Measurements from ENCODE around the gene APOC4. TPM values are rescaled to one million over a fixed set of nuclear protein-coding genes. Genes with fewer than 3 reads are reported as not detected.

The APOC4 gene
- polyA plus RNA-seq, 2 donors: not detected

DNA sequence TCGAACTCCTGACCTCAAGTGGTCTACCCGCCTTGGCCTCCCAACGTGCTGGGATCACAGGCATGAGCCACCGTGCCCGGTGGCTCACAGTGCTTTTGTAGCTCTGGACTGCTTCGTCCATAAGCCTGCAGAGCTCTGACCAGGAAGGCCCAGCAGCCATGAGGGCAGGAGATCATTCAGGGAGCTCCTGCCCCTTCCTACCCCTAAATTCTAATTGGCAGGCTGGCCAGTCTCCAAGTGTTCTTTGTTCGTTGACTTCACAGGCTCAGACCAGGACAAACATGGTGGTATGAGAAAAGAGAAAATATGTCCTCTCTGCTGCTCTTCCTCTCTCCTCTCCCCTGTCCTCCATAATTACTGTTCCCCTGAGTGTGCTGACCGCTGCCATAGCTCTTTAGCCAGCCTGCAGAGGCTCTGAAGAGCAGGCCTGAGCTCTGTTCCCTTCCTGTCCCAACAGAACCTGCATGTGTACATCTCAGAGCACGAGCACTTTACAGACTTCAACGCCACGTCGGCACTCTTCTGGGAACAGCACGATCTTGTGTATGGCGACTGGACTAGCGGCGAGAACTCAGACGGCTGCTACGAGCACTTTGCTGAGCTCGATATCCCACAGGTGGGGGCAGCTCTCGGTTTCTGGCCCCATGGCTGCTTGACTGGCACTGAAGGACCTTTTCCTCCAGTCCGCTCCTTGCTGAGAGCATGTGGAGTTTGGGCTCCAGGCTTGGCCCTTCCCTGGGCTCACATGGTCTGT is 32.1 kb downstream of the APOC4 start:
- no peaks in the 10 kb centered on the region for H3K9me3 ChIP-seq (ENCODE audit: control insufficient read depth in 2 of 2, insufficient read depth in 1 of 2, low read depth in 1 of 2, low read length in 1 of 2)
- WGBS, 2 donors: 90 to 92% methylated on average over 21 of the region's 21 CpGs
- no peak overlapping the region for H3K4me3 ChIP-seq (ENCODE audit: low read depth in 1 of 2, low read length in 2 of 2)
- no peaks in the 10 kb centered on the region for H3K4me1 ChIP-seq (ENCODE audit: control insufficient read depth in 2 of 2, insufficient read depth in 2 of 2, low read length in 1 of 2)
- peaks cover 20 to 46% of the 10 kb centered on the region in 2 donors for H3K36me3 ChIP-seq (ENCODE audit: control insufficient read depth in 2 of 2, insufficient read depth in 2 of 2, low read length in 1 of 2)
- H3K27ac ChIP-seq (ENCODE audit: low read depth in 2 of 2, low read length in 1 of 2): no peak overlapping the region
- H3K27me3 ChIP-seq (ENCODE audit: control insufficient read depth in 1 of 2, insufficient read depth in 2 of 2, low read length in 2 of 2): no peaks in the 10 kb centered on the region

DNA sequence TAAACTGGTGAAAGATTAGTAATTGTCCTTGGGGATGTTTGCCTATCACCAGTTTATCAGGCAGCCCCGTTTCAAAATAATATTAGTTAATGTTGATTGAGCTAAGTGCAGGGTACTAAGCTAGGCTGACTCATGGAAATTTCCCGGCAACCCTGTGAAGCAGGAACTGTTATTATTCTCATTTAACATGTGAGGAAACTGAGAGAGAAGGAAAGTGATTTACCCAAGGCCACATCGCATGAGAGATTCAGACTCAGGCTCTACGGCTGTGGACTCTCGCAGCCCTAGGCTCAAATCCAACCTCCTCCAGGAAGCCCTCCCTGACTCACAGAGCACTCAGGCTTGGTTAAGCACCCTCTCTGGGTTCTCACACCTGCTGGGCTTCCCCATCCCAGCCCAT is 32.8 kb downstream of the APOC4 start:
- Histone ChIP-seq H3K4me3 (ENCODE audit: low read depth in 1 of 2, low read length in 2 of 2) (no peak overlapping the region), H3K4me1 (ENCODE audit: control insufficient read depth in 2 of 2, insufficient read depth in 2 of 2, low read length in 1 of 2) (no peaks in the 10 kb centered on the region), H3K36me3 (ENCODE audit: control insufficient read depth in 2 of 2, insufficient read depth in 2 of 2, low read length in 1 of 2) (peaks cover 22 to 50% of the 10 kb centered on the region in 2 donors), H3K9me3 (ENCODE audit: control insufficient read depth in 2 of 2, insufficient read depth in 1 of 2, low read depth in 1 of 2, low read length in 1 of 2) (no peaks in the 10 kb centered on the region), H3K27me3 (ENCODE audit: control insufficient read depth in 1 of 2, insufficient read depth in 2 of 2, low read length in 2 of 2) (no peaks in the 10 kb centered on the region), H3K27ac (ENCODE audit: low read depth in 2 of 2, low read length in 1 of 2) (no peak overlapping the region)
- 84 to 86% methylated on average over 5 of the region's 5 CpGs for WGBS, 2 donors

DNA sequence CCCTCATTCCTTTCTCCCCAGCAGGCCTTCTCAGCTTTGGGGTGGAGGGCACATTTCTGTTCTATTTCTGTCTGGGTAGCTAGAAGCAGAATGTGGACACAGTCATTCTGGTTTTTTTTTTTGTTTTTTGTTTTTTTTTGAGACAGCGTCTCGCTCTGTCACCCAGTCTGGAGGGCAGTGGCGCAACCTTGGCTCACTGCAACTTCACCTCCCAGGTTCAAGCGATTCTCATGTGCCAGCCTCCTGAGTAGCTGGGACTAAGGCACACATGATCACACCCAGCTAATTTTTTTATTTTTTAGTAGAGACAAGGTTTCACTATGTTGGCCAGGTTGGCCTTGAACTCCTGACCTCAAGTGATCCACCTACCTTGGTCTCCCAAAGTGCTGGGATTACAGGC is 33.4 kb downstream of the APOC4 start:
- H3K27ac ChIP-seq (ENCODE audit: low read depth in 2 of 2, low read length in 1 of 2): no peak overlapping the region
- H3K4me3 ChIP-seq (ENCODE audit: low read depth in 1 of 2, low read length in 2 of 2): no peak overlapping the region
- no peaks in the 10 kb centered on the region for H3K4me1 ChIP-seq (ENCODE audit: control insufficient read depth in 2 of 2, insufficient read depth in 2 of 2, low read length in 1 of 2)
- H3K9me3 ChIP-seq (ENCODE audit: control insufficient read depth in 2 of 2, insufficient read depth in 1 of 2, low read depth in 1 of 2, low read length in 1 of 2): no peaks in the 10 kb centered on the region
- H3K36me3 ChIP-seq (ENCODE audit: control insufficient read depth in 2 of 2, insufficient read depth in 2 of 2, low read length in 1 of 2): peaks cover 22 to 53% of the 10 kb centered on the region in 2 donors
- no peaks in the 10 kb centered on the region for H3K27me3 ChIP-seq (ENCODE audit: control insufficient read depth in 1 of 2, insufficient read depth in 2 of 2, low read length in 2 of 2)
- 96 to 97% methylated on average over 4 of the region's 4 CpGs for WGBS, 2 donors

DNA sequence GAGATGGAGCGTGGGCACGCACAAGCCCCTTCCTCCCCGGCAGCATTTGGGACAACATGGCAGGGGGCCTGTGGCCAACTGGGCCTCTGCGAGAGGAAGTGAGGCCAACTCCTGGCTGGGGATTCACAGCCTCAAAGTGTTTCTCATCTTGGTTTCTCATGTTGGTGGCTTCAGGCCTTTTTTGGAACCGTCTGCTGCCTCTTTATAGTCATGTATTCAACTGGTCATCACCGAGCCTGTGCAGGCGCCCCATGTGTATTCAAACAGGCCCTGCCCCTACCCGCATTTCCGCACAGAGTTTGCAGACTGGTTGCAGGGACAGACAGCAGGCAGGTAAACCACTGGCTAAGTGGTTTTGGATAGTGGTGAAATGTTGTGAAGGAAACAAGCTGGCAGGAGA is 42.0 kb downstream of the APOC4 start:
- peaks cover 23 to 42% of the 10 kb centered on the region in 2 donors for H3K36me3 ChIP-seq (ENCODE audit: control insufficient read depth in 2 of 2, insufficient read depth in 2 of 2, low read length in 1 of 2)
- H3K27ac ChIP-seq (ENCODE audit: low read depth in 2 of 2, low read length in 1 of 2): no peak overlapping the region
- no peak overlapping the region for H3K4me3 ChIP-seq (ENCODE audit: low read depth in 1 of 2, low read length in 2 of 2)
- H3K27me3 ChIP-seq (ENCODE audit: control insufficient read depth in 1 of 2, insufficient read depth in 2 of 2, low read length in 2 of 2): no peaks in the 10 kb centered on the region
- H3K4me1 ChIP-seq (ENCODE audit: control insufficient read depth in 2 of 2, insufficient read depth in 2 of 2, low read length in 1 of 2): no peaks in the 10 kb centered on the region
- WGBS, 2 donors: 85 to 89% methylated on average over 9 of the region's 9 CpGs
- no peaks in the 10 kb centered on the region for H3K9me3 ChIP-seq (ENCODE audit: control insufficient read depth in 2 of 2, insufficient read depth in 1 of 2, low read depth in 1 of 2, low read length in 1 of 2)

DNA sequence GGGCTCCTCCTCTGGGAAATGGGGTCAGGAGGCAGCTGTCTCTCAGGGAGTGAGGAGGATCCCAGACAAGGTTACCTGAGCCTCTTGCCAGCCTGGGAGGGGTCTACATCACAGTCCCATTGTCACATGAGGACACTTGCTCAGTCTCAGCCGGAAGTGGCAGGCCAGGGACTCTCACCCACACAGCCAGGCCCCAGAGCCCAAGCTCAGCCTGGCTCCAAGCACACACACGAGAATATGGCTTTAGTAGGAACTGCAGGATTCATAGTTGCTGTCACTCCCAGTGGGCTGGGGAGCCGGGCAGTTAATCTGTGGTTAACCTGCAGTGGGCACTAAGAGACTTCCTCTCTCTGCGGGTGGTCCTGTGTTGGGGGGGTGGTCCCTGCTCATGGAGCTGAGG is 43.4 kb downstream of the APOC4 start:
- WGBS, 2 donors: 90% methylated on average over 4 of the region's 4 CpGs
- no peaks in the 10 kb centered on the region for H3K4me1 ChIP-seq (ENCODE audit: control insufficient read depth in 2 of 2, insufficient read depth in 2 of 2, low read length in 1 of 2)
- peaks cover 19 to 42% of the 10 kb centered on the region in 2 donors for H3K36me3 ChIP-seq (ENCODE audit: control insufficient read depth in 2 of 2, insufficient read depth in 2 of 2, low read length in 1 of 2)
- H3K27me3 ChIP-seq (ENCODE audit: control insufficient read depth in 1 of 2, insufficient read depth in 2 of 2, low read length in 2 of 2): no peaks in the 10 kb centered on the region
- no peaks in the 10 kb centered on the region for H3K9me3 ChIP-seq (ENCODE audit: control insufficient read depth in 2 of 2, insufficient read depth in 1 of 2, low read depth in 1 of 2, low read length in 1 of 2)
- H3K27ac ChIP-seq (ENCODE audit: low read depth in 2 of 2, low read length in 1 of 2): no peak overlapping the region
- H3K4me3 ChIP-seq (ENCODE audit: low read depth in 1 of 2, low read length in 2 of 2): no peak overlapping the region

DNA sequence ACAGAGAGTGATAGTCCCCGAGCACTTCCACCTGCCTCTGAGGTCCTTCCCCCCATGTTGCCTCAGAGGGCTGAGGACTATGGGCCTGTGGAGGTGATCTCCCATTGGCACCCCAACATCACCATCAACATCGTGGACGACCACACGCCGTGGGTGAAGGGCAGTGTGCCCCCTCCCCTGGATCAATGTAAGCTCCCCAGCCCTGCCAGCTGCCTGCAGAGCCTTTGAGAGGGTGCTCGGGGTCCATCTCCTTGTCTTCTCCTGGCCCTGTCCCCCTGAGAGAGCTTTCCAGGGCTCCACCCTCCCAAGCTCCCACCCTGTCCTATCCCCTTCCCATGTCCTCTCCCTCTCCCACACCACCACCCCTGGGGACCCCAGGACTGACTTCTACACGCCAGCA is 44.4 kb downstream of the APOC4 start:
- H3K4me1 ChIP-seq (ENCODE audit: control insufficient read depth in 2 of 2, insufficient read depth in 2 of 2, low read length in 1 of 2): no peaks in the 10 kb centered on the region
- no peaks in the 10 kb centered on the region for H3K27me3 ChIP-seq (ENCODE audit: control insufficient read depth in 1 of 2, insufficient read depth in 2 of 2, low read length in 2 of 2)
- 89% methylated on average over 7 of the region's 7 CpGs for WGBS, 2 donors
- peaks cover 24 to 51% of the 10 kb centered on the region in 2 donors for H3K36me3 ChIP-seq (ENCODE audit: control insufficient read depth in 2 of 2, insufficient read depth in 2 of 2, low read length in 1 of 2)
- H3K27ac ChIP-seq (ENCODE audit: low read depth in 2 of 2, low read length in 1 of 2): no peak overlapping the region
- no peak overlapping the region for H3K4me3 ChIP-seq (ENCODE audit: low read depth in 1 of 2, low read length in 2 of 2)
- H3K9me3 ChIP-seq (ENCODE audit: control insufficient read depth in 2 of 2, insufficient read depth in 1 of 2, low read depth in 1 of 2, low read length in 1 of 2): no peaks in the 10 kb centered on the region

DNA sequence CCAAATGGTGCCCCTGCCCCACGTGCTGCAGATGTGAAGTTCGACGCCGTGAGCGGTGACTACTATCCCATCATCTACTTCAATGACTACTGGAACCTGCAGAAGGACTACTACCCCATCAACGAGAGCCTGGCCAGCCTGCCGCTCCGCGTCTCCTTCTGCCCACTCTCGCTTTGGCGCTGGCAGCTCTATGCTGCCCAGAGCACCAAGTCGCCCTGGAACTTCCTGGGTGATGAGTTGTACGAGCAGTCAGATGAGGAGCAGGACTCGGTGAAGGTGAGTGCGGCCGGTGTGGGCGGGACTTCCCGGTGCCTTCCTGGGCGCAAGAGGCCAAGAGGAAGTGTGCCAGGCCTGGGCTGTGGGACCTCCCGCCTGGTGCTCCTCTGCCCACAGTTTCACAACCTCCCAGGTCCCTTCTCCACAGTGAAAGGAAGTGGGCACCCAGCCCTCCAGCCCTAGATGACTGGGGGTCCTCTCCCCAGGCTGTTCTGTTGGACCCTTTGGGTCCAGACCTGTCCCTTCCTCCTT is 45.2 kb downstream of the APOC4 start:
- 81 to 89% methylated on average over 20 of the region's 20 CpGs for WGBS, 2 donors

DNA sequence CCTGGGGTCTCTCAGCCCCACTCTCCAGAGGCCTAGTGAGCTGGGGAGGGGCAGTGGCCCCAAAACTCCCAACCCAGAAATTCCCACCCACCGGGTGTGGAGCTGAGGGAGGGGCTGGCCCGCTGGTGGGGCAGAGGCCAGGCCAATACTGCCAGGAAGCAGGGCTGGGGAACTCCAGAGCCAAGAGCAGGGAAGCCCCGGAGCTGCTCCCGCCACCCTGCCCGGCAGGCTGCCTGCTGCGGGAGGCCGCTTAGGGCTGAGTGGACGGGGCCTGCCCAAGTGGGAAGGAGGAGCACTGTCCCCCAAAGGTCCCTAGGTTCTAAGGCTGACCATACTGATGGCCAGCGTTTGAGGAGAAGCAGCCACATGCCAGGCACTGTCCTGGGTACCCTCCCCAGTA is 46.2 kb downstream of the APOC4 start:
- H3K27ac ChIP-seq (ENCODE audit: low read depth in 2 of 2, low read length in 1 of 2): no peak overlapping the region
- WGBS, 2 donors: 73 to 76% methylated on average over 9 of the region's 9 CpGs
- H3K4me3 ChIP-seq (ENCODE audit: low read depth in 1 of 2, low read length in 2 of 2): no peak overlapping the region
- H3K27me3 ChIP-seq (ENCODE audit: control insufficient read depth in 1 of 2, insufficient read depth in 2 of 2, low read length in 2 of 2): no peaks in the 10 kb centered on the region
- no peaks in the 10 kb centered on the region for H3K4me1 ChIP-seq (ENCODE audit: control insufficient read depth in 2 of 2, insufficient read depth in 2 of 2, low read length in 1 of 2)
- H3K9me3 ChIP-seq (ENCODE audit: control insufficient read depth in 2 of 2, insufficient read depth in 1 of 2, low read depth in 1 of 2, low read length in 1 of 2): no peaks in the 10 kb centered on the region
- H3K36me3 ChIP-seq (ENCODE audit: control insufficient read depth in 2 of 2, insufficient read depth in 2 of 2, low read length in 1 of 2): peaks cover 27 to 61% of the 10 kb centered on the region in 2 donors

More for the DNA sequence above, 45.2 kb downstream of the APOC4 start:
- Histone ChIP-seq H3K27me3 (ENCODE audit: control insufficient read depth in 1 of 2, insufficient read depth in 2 of 2, low read length in 2 of 2) (no peaks in the 10 kb centered on the region), H3K36me3 (ENCODE audit: control insufficient read depth in 2 of 2, insufficient read depth in 2 of 2, low read length in 1 of 2) (peaks cover 27 to 54% of the 10 kb centered on the region in 2 donors), H3K27ac (ENCODE audit: low read depth in 2 of 2, low read length in 1 of 2) (no peak overlapping the region), H3K4me3 (ENCODE audit: low read depth in 1 of 2, low read length in 2 of 2) (no peak overlapping the region), H3K9me3 (ENCODE audit: control insufficient read depth in 2 of 2, insufficient read depth in 1 of 2, low read depth in 1 of 2, low read length in 1 of 2) (no peaks in the 10 kb centered on the region), H3K4me1 (ENCODE audit: control insufficient read depth in 2 of 2, insufficient read depth in 2 of 2, low read length in 1 of 2) (no peaks in the 10 kb centered on the region)

DNA sequence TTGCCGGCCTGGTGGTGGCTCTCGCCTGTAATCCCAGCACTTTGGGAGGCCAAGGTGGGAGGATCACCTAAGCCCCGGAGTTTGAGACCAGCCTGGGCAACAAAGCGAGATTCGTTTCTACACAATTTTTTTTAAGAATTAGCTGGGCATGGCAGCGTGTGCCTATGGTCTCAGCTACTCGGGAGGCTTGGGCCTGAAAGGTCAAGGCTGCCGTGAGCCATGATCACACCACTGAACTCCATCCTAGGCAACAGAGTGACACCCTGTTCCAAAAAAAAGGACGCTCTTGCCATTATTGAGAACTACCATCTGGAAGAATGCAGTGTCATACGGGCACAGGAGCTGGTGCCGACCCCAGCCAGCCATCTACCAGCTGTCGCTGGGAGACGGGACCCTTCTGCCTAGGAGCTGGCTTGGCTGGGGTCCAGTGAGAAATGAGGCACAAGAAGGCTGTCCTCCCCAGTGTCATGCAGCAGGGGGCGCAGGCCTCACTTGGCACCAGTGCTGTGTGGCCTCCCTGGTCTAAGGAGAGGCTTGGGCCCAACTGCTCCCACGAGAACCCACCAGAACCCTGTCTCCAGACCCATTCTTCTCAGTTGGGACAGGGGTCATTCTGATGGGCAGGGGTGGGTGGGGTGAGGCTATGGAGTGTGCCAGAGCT is 47.0 kb downstream of the APOC4 start:
- WGBS, 2 donors: 76 to 78% methylated on average over 15 of the region's 15 CpGs
- Histone ChIP-seq H3K27me3 (ENCODE audit: control insufficient read depth in 1 of 2, insufficient read depth in 2 of 2, low read length in 2 of 2) (no peaks in the 10 kb centered on the region), H3K4me1 (ENCODE audit: control insufficient read depth in 2 of 2, insufficient read depth in 2 of 2, low read length in 1 of 2) (no peaks in the 10 kb centered on the region), H3K9me3 (ENCODE audit: control insufficient read depth in 2 of 2, insufficient read depth in 1 of 2, low read depth in 1 of 2, low read length in 1 of 2) (no peaks in the 10 kb centered on the region), H3K4me3 (ENCODE audit: low read depth in 1 of 2, low read length in 2 of 2) (no peak overlapping the region), H3K36me3 (ENCODE audit: control insufficient read depth in 2 of 2, insufficient read depth in 2 of 2, low read length in 1 of 2) (peaks cover 27 to 64% of the 10 kb centered on the region in 2 donors), H3K27ac (ENCODE audit: low read depth in 2 of 2, low read length in 1 of 2) (no peak overlapping the region)

Data from esophagus (tissue), 2 donors.